Measurements from ENCODE around the gene ZNF296. TPM values are rescaled to one million over a fixed set of nuclear protein-coding genes. Genes with fewer than 3 reads are reported as not detected.
A peak's percentile ranks its signal among the peaks of the same experiment; 100 is the strongest.

The ZNF296 gene
- total RNA-seq (2021), result 3.1 and 3.7 TPM in 2 replicates
- Bru-seq, nascent RNA, result percentile 47 among the genes with signal in this experiment
- percentile 40 among the genes with signal in this experiment for BruChase-seq, experiment 1, labeled RNA remaining after a 2-hour chase
- percentile 57 among the genes with signal in this experiment for BruChase-seq, experiment 2, labeled RNA remaining after a 6-hour chase
- long read RNA-seq, transcript ZNF296-201 (3 exons, 1,744 nt), result major isoform, 7 of 9 reads
- long read RNA-seq, partial matches to known transcripts, result 0 of 9 reads
- long read RNA-seq, other reads (novel, unspliced or antisense), result 2 of 9 reads

DNA sequence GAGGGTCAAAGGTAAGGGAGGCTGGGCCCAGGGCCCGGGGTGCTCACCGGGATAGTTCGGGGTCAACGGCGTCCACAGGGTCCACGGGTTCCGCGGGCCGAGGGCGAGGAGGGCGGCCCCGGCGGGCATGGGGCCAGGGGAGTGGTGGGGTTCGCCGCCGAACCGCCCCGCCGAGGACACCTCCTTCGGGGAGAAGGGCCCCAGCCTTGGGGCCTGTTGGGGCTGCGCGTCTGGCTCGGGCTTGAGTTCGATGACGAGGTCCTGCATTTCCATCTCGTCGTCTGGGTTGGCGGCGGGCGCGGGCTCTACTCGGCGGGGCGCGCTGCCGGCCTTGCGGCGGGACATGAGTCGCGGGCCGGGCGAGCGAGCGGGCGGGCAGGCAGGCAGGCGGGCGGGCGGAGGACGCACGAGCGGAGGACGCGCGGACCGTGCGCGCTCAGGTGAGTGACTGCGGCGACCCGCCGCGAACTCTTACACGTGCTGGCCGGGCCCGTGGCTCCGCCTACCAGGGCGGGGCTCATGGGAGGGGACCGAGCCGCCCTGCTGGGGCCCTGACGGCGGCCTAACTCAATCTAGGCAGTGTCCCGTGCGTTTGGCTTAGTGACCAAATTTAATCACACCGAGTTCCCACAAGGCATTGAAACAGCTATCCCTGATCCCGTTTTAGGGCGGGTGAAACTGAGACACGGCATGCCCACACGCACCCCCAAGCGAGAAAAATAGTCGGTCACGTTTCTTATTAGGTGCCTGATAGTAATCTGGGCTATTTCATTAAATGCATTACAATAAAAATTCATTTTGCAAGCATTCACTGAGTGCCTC is at the start of gene ZNF296:
Gene ZNF296 (minus strand): TSS at position 450 of the 822 bp plus-strand sequence. CDS start 105 bp downstream, at position 345.
- TSS peak; percentile 58 for BruUV-seq (replicated peaks)
- DNase-seq, result peak; percentile 70 to 90
- ChIA-PET POLR2A (ENCODE audit: unreplicated experiment) (no interaction called here), CTCF (interaction anchor here (0.6 kb wide), 1 partner anchor 186 kb away, joined by 5 read pairs; no protein-coding TSS in a partner anchor)
- H3K27me3 ChIP-seq (ENCODE audit: insufficient read depth, low read depth), result no peaks in the 10 kb centered on the region
- peak within 1 kb of the TSS; percentile 66 for H3K4me3 ChIP-seq
- peaks cover 32% of the 10 kb centered on the region for H3K4me1 ChIP-seq (replicated peaks; ENCODE audit: insufficient read depth)
- no peak for TF ChIP-seq EZH2 (IDR thresholded peaks at IDR 0.05; ENCODE audit: low read depth)
- TF ChIP-seq, protein P1, sequence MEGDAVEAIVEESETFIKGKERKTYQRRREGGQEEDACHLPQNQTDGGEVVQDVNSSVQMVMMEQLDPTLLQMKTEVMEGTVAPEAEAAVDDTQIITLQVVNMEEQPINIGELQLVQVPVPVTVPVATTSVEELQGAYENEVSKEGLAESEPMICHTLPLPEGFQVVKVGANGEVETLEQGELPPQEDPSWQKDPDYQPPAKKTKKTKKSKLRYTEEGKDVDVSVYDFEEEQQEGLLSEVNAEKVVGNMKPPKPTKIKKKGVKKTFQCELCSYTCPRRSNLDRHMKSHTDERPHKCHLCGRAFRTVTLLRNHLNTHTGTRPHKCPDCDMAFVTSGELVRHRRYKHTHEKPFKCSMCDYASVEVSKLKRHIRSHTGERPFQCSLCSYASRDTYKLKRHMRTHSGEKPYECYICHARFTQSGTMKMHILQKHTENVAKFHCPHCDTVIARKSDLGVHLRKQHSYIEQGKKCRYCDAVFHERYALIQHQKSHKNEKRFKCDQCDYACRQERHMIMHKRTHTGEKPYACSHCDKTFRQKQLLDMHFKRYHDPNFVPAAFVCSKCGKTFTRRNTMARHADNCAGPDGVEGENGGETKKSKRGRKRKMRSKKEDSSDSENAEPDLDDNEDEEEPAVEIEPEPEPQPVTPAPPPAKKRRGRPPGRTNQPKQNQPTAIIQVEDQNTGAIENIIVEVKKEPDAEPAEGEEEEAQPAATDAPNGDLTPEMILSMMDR (conservative IDR thresholded peaks at IDR 0.05), result no peak
- no peaks in the 10 kb centered on the region for H3K9me3 ChIP-seq (ENCODE audit: insufficient read depth, low read depth)
- intact Hi-C loops (cut with micrococcal nuclease; ENCODE audit: unreplicated experiment), result loop anchor here (5.0 kb wide), 2 partner anchors 46 to 261 kb away; no protein-coding TSS in a partner anchor
- no peaks in the 10 kb centered on the region for H3K9me2 ChIP-seq (ENCODE audit: insufficient read depth)
- peaks cover 39% of the 10 kb centered on the region for H3F3A ChIP-seq (ENCODE audit: insufficient read depth, low read depth)
- H3K4me2 ChIP-seq, result peak within 1 kb of the TSS; percentile 81
- peak within 1 kb of the TSS; percentile 78 for H2AFZ ChIP-seq
- peaks cover 22% of the 10 kb centered on the region for H3K79me2 ChIP-seq (ENCODE audit: low read depth)
- H3K36me3 ChIP-seq (ENCODE audit: low read depth), result no peaks in the 10 kb centered on the region
- peaks cover 16% of the 10 kb centered on the region for H4K20me1 ChIP-seq (ENCODE audit: insufficient read depth)
- H3K27ac ChIP-seq, result 0 out of 2 replicates have a peak within 1 kb of the TSS, but pooled peaks have one; percentile 17

DNA sequence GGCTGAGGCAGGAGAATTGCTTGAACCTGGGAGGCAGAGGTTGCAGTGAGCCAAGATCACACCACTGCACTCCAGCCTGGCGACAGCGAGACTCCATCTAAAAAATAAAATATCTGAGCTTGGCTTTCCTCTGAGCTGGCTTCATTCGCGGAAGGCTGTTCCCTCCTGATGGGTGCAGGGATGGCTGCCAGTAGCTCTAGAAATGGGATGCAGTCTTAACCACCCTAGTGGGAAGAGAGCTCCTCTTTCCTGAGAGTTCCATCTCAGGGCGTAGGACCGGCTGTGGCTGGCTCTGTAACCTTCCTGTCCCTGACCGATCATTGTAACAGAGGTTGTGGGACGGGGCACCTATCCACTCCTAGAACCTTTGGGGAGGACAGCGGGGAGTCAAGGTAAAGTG is 49.1 kb upstream of the ZNF296 start:
- no peak for DNase-seq
- Histone ChIP-seq H3F3A (ENCODE audit: insufficient read depth, low read depth) (peaks cover 38% of the 10 kb centered on the region), H3K4me1 (replicated peaks; ENCODE audit: insufficient read depth) (peaks cover 42% of the 10 kb centered on the region), H3K9me2 (ENCODE audit: insufficient read depth) (no peaks in the 10 kb centered on the region), H4K20me1 (ENCODE audit: insufficient read depth) (peaks cover 76% of the 10 kb centered on the region), H3K9me3 (ENCODE audit: insufficient read depth, low read depth) (no peaks in the 10 kb centered on the region), H3K4me3 (no peak overlapping the region), H3K79me2 (ENCODE audit: low read depth) (peaks cover 71% of the 10 kb centered on the region), H3K27ac (no peak overlapping the region), H3K36me3 (ENCODE audit: low read depth) (no peaks in the 10 kb centered on the region), H3K27me3 (ENCODE audit: insufficient read depth, low read depth) (no peaks in the 10 kb centered on the region), H2AFZ (no peak overlapping the region), H3K4me2 (no peak overlapping the region)
- no peak for TF ChIP-seq EZH2 (IDR thresholded peaks at IDR 0.05; ENCODE audit: low read depth)
- TF ChIP-seq, protein P1 (conservative IDR thresholded peaks at IDR 0.05), result no peak
- POLR2A ChIA-PET (ENCODE audit: unreplicated experiment), result no interaction called here
- CTCF ChIA-PET, result interaction anchor here (0.6 to 1.1 kb wide), 4 partner anchors 12 to 73 kb away, joined by 3 to 5 read pairs (median 4); partner anchors contain the start of gene BLOC1S3
- intact Hi-C loops (cut with micrococcal nuclease; ENCODE audit: unreplicated experiment), result no loop called here
- BruUV-seq (replicated peaks), result no TSS peak

DNA sequence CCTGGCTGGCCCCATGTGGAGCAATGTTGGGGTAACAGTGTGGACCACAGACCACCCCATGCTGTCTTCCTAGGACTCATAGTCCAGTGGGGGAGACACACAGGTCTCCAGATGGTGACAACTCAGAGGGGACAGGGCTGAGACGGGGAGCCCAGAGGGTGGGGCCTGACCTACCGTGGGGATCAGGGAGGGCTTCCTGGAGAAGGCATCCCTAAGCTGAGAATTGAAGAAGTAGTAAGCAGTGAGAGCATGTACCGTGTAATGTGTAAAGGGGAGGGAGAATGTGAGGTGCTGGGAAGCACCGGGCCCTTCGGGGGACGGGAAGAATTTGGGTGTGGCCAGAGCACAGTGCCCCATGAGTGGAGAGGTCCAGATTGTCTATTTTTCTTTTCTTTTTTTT is 47.7 kb upstream of the ZNF296 start:
- no peak for DNase-seq
- Histone ChIP-seq H3K9me3 (ENCODE audit: insufficient read depth, low read depth) (no peaks in the 10 kb centered on the region), H3K4me3 (no peak overlapping the region), H3K27me3 (ENCODE audit: insufficient read depth, low read depth) (no peaks in the 10 kb centered on the region), H3K27ac (peak overlapping the region; percentile 52), H3K4me2 (peak overlapping the region; percentile 60), H3F3A (ENCODE audit: insufficient read depth, low read depth) (peaks cover 33% of the 10 kb centered on the region), H3K4me1 (replicated peaks; ENCODE audit: insufficient read depth) (peaks cover 42% of the 10 kb centered on the region), H4K20me1 (ENCODE audit: insufficient read depth) (peaks cover 70% of the 10 kb centered on the region), H3K36me3 (ENCODE audit: low read depth) (no peaks in the 10 kb centered on the region), H2AFZ (no peak overlapping the region), H3K79me2 (ENCODE audit: low read depth) (peaks cover 75% of the 10 kb centered on the region), H3K9me2 (ENCODE audit: insufficient read depth) (no peaks in the 10 kb centered on the region)
- BruUV-seq (replicated peaks), result no TSS peak
- ChIA-PET CTCF (interaction anchor here (0.6 to 0.8 kb wide), 5 partner anchors 19 to 96 kb away, joined by 3 to 5 read pairs (median 4); no protein-coding TSS in a partner anchor), POLR2A (ENCODE audit: unreplicated experiment) (no interaction called here)
- intact Hi-C loops (cut with micrococcal nuclease; ENCODE audit: unreplicated experiment), result loop anchor here (5.0 kb wide), 1 partner anchor 47 kb away; the partner anchor contains the start of genes GEMIN7 and ZNF296
- TF ChIP-seq, protein P1 (conservative IDR thresholded peaks at IDR 0.05), result no peak
- TF ChIP-seq EZH2 (IDR thresholded peaks at IDR 0.05; ENCODE audit: low read depth), result no peak

All from PC-9 (cell line).